Ascending aorta (tissue), 2 donors: Measurements from ENCODE around the gene CCDC57. TPM values are rescaled to one million over a fixed set of nuclear protein-coding genes. Genes with fewer than 3 reads are reported as not detected.

Source experiments
- DNase-seq, 2 donors: peaks; one replicate each; pipeline ENCODE4 v3.0.0-alpha.2; 2019; ENCODE audit warnings: low spot score in 2 of 2
- H3K27ac ChIP-seq, 2 donors: fragments of 200-600 bp; sonication (generic); one replicate each; pipeline ENCODE4 v1.5.1; 2016 to 2017; ENCODE audit warnings: mild to moderate bottlenecking in 1 of 2
- H3K27me3 ChIP-seq: fragments of 200-600 bp; sonication (generic); one replicate; pipeline ENCODE4 v1.5.1; 2017
- H3K36me3 ChIP-seq, 2 donors: fragments of 200-600 bp; sonication (generic); one replicate each; pipeline ENCODE4 v1.5.1; 2016
- H3K4me1 ChIP-seq, 2 donors: fragments of 200-600 bp; sonication (generic); one replicate each; pipeline ENCODE4 v1.5.1; 2016 to 2017; ENCODE audit warnings: mild to moderate bottlenecking in 1 of 2
- H3K4me3 ChIP-seq, 2 donors: fragments of 200-600 bp; sonication (generic); one replicate each; pipeline ENCODE4 v1.5.1; 2016 to 2017; ENCODE audit warnings: mild to moderate bottlenecking in 1 of 2
- H3K9me3 ChIP-seq, 2 donors: fragments of 200-600 bp; sonication (generic); one replicate each; pipeline ENCODE4 v1.5.1; 2016
- CTCF ChIP-seq, 3 experiments: fragments of 200-600 bp in 2 of 3; fragments of 450-650 bp in 1 of 3; sonication (generic) in 2 of 3; IDR thresholded peaks; one replicate each; pipeline ENCODE4 v1.5.1; 2016 to 2019; ENCODE audit warnings: antibody characterized with exemption in 3 of 3, mild to moderate bottlenecking in 1 of 3, moderate library complexity in 1 of 3
- intact Hi-C: fragments of 100-400 bp; cut with DNase I; formaldehyde crosslinking; loops from one replicate; pipeline ENCODE4 v1.15.1; 2023
- total RNA-seq: library from RNA; depleted of rRNA; stranded (reverse); fragments of >200 nt; gene quantifications from one replicate; pipeline ENCODE4 v1.1.0, GENCODE V29; 2016

The CCDC57 gene
- total RNA-seq, 1 donor from 2014 or later = 12.8 TPM

GRCh38 chr17:82082456-82082855, 130.2 kb downstream of the CCDC57 start:
- no peak overlapping the region for H3K27ac ChIP-seq
- intact Hi-C loops = no loop called here
- no peak for TF ChIP-seq CTCF (IDR thresholded peaks at IDR 0.05)
- H3K4me3 ChIP-seq = no peak overlapping the region
- H3K27me3 ChIP-seq = no peaks in the 10 kb centered on the region
- no peaks in the 10 kb centered on the region for H3K4me1 ChIP-seq
- no peaks in the 10 kb centered on the region for H3K9me3 ChIP-seq
- no peak for DNase-seq
- H3K36me3 ChIP-seq = peaks cover 81 to 91% of the 10 kb centered on the region in 2 donors

- peaks cover 76 to 86% of the 10 kb centered on the region in 2 donors for H3K36me3 ChIP-seq
- H3K9me3 ChIP-seq = no peaks in the 10 kb centered on the region
- no peak for TF ChIP-seq CTCF (IDR thresholded peaks at IDR 0.05)
- H3K27me3 ChIP-seq = no peaks in the 10 kb centered on the region
- no peaks in the 10 kb centered on the region for H3K4me1 ChIP-seq
- H3K27ac ChIP-seq = no peak overlapping the region
- no peak for DNase-seq
- no peak overlapping the region for H3K4me3 ChIP-seq
- intact Hi-C loops = no loop called here
These were observed 130.7 kb downstream of the CCDC57 start for GRCh38 chr17:82081966-82082365.

GRCh38 chr17:82081546-82081945, 131.1 kb downstream of the CCDC57 start:
- no peak for DNase-seq
- Histone ChIP-seq H3K36me3 (peaks cover 71 to 82% of the 10 kb centered on the region in 2 donors), H3K4me3 (no peak overlapping the region), H3K27me3 (no peaks in the 10 kb centered on the region), H3K27ac (no peak overlapping the region), H3K4me1 (no peaks in the 10 kb centered on the region), H3K9me3 (no peaks in the 10 kb centered on the region)
- intact Hi-C loops = no loop called here
- TF ChIP-seq CTCF (IDR thresholded peaks at IDR 0.05) = no peak

- Histone ChIP-seq H3K27me3 (no peaks in the 10 kb centered on the region), H3K9me3 (no peaks in the 10 kb centered on the region), H3K4me3 (no peak overlapping the region), H3K36me3 (peaks cover 65 to 76% of the 10 kb centered on the region in 2 donors), H3K4me1 (no peaks in the 10 kb centered on the region), H3K27ac (no peak overlapping the region)
- intact Hi-C loops = no loop called here
- no peak for DNase-seq
- TF ChIP-seq CTCF (IDR thresholded peaks at IDR 0.05) = no peak
These were observed 131.7 kb downstream of the CCDC57 start for GRCh38 chr17:82080789-82081464.

GRCh38 chr17:82080048-82080788, 132.4 kb downstream of the CCDC57 start:
- Histone ChIP-seq H3K9me3 (no peaks in the 10 kb centered on the region), H3K27me3 (no peaks in the 10 kb centered on the region), H3K36me3 (peaks cover 59 to 69% of the 10 kb centered on the region in 2 donors), H3K4me1 (no peaks in the 10 kb centered on the region), H3K4me3 (no peak overlapping the region), H3K27ac (no peak overlapping the region)
- no peak for TF ChIP-seq CTCF (IDR thresholded peaks at IDR 0.05)
- no peak for DNase-seq
- intact Hi-C loops = no loop called here
